ENCODE data around the gene RBM28.

The RBM28 gene

DNA sequence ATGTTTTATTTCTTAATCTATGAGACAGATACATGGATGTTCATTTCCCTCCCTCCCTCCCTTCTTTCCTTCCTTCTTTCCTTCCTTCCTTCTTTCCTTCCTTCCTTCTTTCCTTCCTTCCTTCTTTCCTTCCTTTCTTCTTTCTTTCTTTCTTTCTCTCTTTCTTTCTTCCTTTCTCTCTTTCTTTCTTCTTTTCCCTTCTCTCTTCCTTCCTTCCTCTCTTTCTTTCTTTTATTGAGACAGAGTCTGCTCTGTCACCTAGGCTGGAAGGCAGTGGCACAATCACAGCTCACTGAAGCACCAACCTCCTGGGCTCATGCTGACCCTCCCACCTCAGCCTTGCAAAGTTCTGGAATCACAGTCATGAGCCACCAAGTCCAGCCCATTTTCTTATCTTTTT, 23.3 kb upstream of the RBM28 start:
- DNase-seq = no peak

DNA sequence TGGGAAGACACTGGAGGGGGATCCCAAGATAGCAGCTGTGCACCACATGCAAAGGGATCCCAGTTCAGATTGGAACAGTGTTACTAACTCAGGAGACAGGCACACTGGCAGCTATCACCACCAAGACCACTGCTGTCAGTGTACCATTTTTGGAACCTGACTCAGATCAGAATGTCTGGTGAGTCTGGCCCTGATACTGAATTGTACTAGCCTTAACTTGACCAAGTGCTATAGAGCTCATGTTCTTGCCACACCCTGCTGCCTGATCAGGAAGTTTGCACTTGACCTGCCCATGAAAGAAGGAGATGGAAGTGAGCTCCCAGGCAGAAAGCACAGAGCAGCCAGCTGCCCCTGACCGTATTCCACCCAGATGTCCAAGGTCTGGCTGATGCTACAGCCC, 22.6 kb upstream of the RBM28 start:
- no peak for DNase-seq

GRCh38 chr7:128365432-128365831, 21.7 kb upstream of the RBM28 start:
- no peak for DNase-seq

DNA sequence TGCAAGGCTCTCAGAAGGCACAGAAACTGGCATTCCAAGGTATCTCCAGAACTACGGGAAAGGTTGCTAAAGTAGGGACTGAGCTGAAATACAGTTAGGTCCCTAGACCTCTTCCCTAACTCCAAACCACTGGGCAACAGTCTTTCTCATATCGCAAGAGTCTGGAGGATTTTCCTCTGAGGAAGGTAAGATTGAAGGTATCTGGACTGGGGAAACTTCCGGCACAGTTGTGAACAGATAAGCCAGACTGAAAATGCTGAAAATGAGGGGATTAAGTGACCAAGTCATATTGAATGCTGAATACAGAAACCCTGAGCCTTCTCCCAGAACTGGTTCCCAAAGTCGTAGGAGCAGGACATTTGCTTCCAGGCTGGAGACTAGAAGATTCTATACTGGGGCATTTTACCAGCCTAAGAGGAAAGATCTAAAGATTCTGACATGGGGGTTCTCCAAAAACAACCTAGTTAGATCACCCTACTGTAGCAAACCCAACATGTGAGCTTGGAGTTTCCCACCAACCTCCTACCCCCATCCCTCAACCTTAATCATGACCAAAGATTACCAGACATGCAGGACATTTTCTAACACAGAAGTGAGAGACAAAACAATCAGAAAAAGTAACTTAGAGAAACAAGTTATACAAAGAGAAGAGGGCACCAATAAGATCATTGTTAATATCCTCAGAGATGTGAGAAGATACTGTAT, 20.6 kb upstream of the RBM28 start:
- no peak for DNase-seq

- no peak for DNase-seq
Measured at GRCh38 chr7:128363261-128363721, 19.6 kb upstream of the RBM28 start.

- DNase-seq = no peak
Measured at GRCh38 chr7:128362670-128363069, 19.0 kb upstream of the RBM28 start.

DNA sequence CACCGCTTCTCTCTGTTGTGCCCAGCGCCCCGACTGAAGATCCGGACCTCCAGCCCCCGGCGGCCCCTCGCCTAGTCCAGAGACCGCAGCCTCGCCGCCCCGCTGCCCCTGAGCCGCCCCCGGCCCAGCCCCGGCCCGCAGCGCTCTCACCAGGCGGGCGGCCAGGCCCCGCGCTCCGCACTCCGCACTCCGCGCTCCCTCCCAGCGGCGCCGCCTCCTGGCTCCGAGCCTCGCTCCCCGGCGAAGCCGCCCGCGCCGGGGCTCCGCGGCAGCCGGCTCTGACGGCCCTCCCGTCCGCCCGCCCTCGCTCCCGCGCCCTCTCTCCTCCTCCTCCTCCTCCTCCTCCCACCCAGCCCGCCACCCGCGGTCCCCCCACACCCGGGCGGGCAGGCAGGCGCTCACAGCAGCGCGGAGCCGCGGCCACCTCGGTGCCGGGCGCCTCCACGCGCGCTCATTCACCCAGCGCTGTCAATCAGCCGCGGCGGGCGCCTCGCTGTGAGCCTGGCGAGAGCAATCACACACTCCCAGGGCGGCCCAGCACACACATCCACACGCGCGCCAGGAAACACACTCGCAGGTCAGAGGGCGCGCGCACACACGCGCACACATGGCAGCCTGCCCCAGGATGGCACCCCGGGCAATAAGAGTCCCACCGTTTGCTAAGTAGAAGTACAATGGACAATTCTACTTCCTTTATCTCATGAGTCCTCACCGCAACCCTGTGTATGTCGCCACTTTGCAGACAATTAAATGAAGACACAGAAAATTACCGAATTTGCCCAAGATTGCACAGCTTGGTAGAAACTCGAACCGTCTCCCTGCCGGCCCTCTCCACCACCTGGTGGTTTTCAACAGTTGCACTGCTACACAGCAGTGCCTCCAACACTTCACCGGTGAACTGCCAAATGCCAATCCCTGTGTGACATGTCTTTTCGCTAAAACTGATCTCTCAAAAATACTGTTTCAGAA, 18.0 kb upstream of the RBM28 start, which contains the start of gene PRRT4:
TSS of gene PRRT4 (minus strand) at position 280 of the 969 bp plus-strand sequence.
- peak; percentile 59 for DNase-seq

- no peak for DNase-seq
Measured at GRCh38 chr7:128360359-128360678, 16.6 kb upstream of the RBM28 start.

GRCh38 chr7:128359939-128360338, 16.2 kb upstream of the RBM28 start:
- no peak for DNase-seq

GRCh38 chr7:128359336-128359735, 15.6 kb upstream of the RBM28 start:
- DNase-seq = no peak

GRCh38 chr7:128358233-128358632, 14.5 kb upstream of the RBM28 start:
- DNase-seq = no peak

GRCh38 chr7:128357217-128357613, 13.5 kb upstream of the RBM28 start:
- DNase-seq = no peak

- no peak for DNase-seq
Measured at GRCh38 chr7:128356546-128357216, 13.0 kb upstream of the RBM28 start.

DNA sequence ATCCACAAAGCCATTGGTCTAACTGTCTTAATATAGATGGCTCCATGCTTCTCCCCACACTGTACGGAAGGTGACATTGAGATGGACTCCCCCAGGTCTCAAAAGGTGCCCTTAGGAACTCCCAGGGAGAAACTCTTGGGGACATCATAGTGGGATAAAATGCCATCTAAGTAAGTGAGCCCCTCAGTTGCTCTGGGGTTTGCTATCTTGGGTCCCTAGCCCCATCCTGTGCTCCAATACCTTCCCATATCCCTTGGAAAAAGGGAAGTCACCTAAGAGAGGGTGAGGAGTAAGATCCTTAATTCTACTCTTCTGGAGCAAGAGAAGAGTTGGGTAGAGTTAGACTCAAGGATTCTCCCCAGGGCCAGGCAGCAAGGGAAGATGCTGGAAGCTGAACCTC, 9.9 kb upstream of the RBM28 start:
- DNase-seq = no peak

GRCh38 chr7:128353189-128353588, 9.5 kb upstream of the RBM28 start:
- DNase-seq = no peak

- DNase-seq = no peak
Measured at GRCh38 chr7:128352636-128353035, 8.9 kb upstream of the RBM28 start.

DNA sequence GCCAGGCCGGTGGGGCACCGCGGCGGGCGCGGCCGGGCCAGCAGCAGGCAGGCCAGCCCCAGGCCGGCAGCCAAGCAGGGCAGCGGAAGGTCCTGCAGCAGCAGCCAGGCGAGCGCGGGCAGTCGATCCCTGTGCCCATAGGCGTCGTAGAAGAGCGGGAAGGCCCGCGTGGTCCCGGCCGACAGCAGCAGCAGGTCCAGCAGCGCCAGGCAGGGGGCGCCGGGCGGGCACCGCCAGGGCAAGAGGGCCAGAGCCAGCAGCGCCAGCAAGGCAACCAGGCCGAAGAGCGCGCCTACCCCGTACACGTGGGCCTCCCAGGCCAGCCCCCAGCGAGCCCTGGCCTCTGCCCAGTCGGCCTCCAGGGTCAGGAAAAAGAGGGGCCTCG, 8.4 kb upstream of the RBM28 start:
- peak; percentile 20 for DNase-seq

DNA sequence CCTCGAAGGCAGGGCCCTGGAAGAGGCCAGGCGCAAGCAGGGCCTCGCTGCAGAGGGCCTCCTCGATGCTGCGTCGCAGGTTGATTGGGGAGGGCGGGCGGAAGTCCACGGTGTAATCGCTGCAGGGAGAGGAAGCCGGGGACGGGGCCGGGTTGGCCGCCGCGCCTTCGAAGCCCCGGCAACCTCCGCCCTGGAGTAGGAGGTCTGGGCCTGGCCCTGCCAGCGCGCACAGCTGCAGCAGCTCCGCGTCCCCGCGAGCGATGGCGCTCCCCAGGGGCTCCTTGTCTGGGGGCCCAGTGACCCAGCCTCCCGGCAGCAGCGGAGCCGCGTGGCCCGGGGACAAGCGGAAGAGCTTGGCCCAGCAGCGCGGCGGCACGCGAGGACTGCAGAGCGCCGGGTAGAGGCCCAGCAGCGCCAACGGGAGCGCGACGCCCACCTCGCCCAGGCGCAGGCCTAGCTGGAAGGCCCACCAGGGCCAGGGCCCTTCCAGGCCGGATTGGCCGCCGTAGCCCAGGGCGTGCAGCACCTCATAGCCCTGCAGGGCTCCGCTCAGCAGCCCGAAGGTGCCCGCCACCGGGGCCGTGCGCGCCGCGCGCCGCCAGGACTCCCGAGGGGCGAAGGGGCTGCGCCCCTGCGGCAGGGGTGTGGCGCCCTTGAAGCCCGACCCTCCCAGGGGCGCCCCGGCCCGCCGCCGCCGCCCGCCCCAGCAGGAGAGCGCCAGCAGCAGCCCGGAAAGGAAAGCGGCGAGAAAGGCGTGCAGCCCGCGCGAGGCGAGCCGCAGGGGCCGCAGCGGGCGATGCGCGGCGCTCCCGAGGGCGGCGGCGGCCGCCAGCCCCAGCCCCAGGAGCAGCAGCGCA, 7.8 kb upstream of the RBM28 start:
- peak; percentile 11 for DNase-seq

- no peak for DNase-seq
Measured at GRCh38 chr7:128350708-128351295, 7.1 kb upstream of the RBM28 start.

GRCh38 chr7:128349466-128349825, 5.7 kb upstream of the RBM28 start:
- no peak for DNase-seq

DNA sequence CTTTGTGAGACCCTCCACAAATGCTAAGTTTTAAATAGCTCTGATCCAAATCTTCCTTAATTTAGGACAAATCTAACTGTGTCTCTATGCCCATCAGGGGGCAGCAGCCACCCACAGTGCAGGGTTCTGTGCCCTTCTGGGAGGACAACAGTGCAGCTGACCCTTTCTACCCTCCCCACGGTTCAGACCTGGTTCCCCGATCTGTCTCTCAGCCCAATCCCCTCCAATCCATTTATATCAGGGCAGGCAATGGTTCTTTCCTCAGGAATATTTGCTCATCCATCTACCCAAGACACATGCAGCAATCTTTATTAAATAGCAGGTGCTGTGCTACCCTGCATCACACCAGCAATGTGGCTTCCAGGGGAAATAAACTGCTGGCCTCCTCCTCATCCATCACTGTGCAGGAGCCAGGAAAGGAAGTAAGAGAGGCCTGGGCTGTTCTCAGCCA, 4.0 kb upstream of the RBM28 start:
- DNase-seq = peak; percentile 53

DNA sequence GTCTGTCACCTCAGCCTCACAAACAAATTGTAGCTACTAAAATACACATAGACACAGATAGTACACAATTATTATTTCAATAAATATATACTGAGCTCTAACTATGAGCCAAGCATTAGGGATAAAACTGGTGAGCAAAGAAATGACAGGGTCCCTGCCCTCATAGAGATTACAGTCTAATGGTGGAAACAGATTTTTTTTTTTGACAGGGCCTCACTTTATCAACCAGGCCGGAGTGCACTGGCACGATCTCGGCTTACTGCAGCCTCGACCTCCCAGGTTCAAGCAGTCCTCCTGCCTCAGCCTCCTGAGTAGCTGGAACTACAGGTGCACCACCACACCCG, 695 bp upstream of the RBM28 start:
- no peak for DNase-seq

Measured in CD4-positive, alpha-beta T cell treated with Interleukin-10 for 1 hour (primary cell).